ENCODE measurements around the gene SEMA6A.
"Not testable (repeated sequence)": the region's sequence is repeated elsewhere in the genome, so short reads cannot be mapped to it uniquely, and the experiment has no call there.

Gene SEMA6A

GRCh38 chr5:116546033-116546742 is 28.4 kb downstream of the SEMA6A start:
- DNase-seq: no peak

GRCh38 chr5:116545465-116545864 is 29.2 kb downstream of the SEMA6A start:
- not testable (repeated sequence) for DNase-seq

GRCh38 chr5:116544531-116545241 is 29.9 kb downstream of the SEMA6A start:
- no peak for DNase-seq

- DNase-seq: no peak
Measured at GRCh38 chr5:116543501-116543900, 31.1 kb downstream of the SEMA6A start.

- no peak for DNase-seq
Measured at GRCh38 chr5:116542619-116543018, 32.0 kb downstream of the SEMA6A start.

GRCh38 chr5:116539222-116539621 is 35.4 kb downstream of the SEMA6A start:
- no peak for DNase-seq

GRCh38 chr5:116536316-116537083 is 38.1 kb downstream of the SEMA6A start:
- no peak for DNase-seq

- DNase-seq: no peak
Measured at GRCh38 chr5:116534964-116535651, 39.5 kb downstream of the SEMA6A start.

GRCh38 chr5:116532762-116533525 is 41.7 kb downstream of the SEMA6A start:
- no peak for DNase-seq

GRCh38 chr5:116531635-116532034 is 43.0 kb downstream of the SEMA6A start:
- DNase-seq: no peak

- no peak for DNase-seq
Measured at GRCh38 chr5:116531117-116531516, 43.5 kb downstream of the SEMA6A start.

GRCh38 chr5:116530276-116530675 is 44.3 kb downstream of the SEMA6A start:
- no peak for DNase-seq

- no peak for DNase-seq
Measured at GRCh38 chr5:116529615-116530014, 45.0 kb downstream of the SEMA6A start.

- no peak for DNase-seq
Measured at GRCh38 chr5:116528519-116529234, 45.9 kb downstream of the SEMA6A start.

- no peak for DNase-seq
Measured at GRCh38 chr5:116527582-116527981, 47.0 kb downstream of the SEMA6A start.

GRCh38 chr5:116525674-116526073 is 48.9 kb downstream of the SEMA6A start:
- no peak for DNase-seq

- no peak for DNase-seq
Measured at GRCh38 chr5:116524966-116525365, 49.7 kb downstream of the SEMA6A start.

GRCh38 chr5:116524051-116524904 is 50.3 kb downstream of the SEMA6A start:
- no peak for DNase-seq

GRCh38 chr5:116523182-116523581 is 51.4 kb downstream of the SEMA6A start:
- DNase-seq: not testable (repeated sequence)

- DNase-seq: no peak
Measured at GRCh38 chr5:116522356-116523136, 52.1 kb downstream of the SEMA6A start.
